ENCODE results near the gene SPATS2L. TPM values are rescaled to one million over a fixed set of nuclear protein-coding genes. Genes with fewer than 3 reads are reported as not detected.

Gene SPATS2L
- total RNA-seq, 1 experiment from 2014 or later, result 154 TPM

DNA sequence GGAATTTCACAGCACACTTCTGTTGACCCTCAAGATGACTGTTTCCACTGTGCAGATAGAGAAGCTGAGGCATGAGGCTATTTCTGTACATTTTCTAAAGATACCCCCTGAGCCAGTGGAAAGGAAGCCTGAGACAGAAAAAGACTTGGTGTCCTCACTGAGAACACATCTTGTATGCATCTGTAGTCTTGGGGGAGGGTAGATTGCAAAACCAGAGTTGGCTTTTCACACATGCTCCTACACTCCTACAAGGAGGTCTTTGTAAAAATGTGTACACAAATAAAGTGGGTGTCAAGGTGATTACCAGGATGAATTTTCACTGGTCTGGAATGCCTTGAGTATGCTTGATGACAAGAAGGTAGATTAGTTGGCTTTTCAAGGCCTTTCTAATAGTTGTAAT lies 105.3 kb downstream of the SPATS2L start:
- no peak for DNase-seq (ENCODE audit: low spot score)

DNA sequence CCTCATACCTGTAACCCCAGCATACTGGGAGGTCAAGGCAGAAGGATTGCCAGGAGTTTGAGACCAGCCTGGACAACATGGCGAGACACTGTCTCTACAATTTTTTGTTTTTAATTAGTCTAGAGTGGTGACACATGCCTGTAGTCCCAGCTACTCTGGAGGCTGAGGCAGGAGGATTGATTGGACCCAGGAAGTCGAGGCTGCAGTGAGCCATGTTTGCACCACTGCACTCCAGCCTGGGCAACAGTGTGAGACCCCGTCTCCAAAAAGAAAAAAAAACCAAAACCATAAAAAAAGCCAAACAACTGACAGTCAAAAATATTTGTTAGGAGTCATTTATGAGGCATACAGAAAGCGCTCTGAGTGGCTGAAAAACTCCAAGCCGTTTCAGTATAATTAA lies 107.9 kb downstream of the SPATS2L start:
- DNase-seq (ENCODE audit: low spot score), result no peak

DNA sequence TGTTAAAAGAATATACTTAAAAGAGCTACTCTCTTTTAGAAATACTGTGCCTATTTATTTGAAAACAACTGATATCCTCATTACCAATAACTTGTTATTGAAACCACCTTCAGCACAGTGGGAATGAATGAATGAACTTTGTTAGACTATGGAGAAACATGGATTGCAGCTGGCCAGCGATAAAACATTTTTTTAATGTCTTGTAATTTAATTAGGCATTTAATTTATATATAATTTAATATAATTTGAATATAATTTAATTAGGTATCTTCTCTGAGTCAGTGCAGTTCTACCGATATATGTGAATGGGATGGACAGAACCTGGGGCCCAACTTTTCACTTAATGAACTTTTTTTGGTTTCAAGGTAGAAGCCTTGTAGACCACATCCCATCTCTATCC lies 109.0 kb downstream of the SPATS2L start:
- DNase-seq (ENCODE audit: low spot score), result no peak

DNA sequence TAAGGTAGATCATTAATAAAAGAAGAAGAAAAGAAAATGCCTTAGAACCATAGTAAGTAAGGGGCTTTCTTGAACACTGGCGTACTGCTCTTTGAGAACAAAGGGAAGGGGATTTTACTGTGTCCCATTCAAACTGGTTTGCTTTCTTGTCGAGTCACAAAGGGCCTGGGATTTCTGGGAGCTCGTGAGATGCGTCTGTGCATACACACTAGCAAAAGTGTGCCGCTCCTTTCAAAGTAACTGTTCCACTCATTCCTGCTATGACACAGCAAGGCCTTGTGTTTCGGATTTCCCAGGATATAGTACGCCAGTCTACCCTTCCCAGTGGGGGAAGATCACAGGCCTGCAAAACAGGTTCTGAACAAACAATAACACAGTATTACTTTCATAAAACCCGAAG lies 110.4 kb downstream of the SPATS2L start:
- no peak for DNase-seq (ENCODE audit: low spot score)

DNA sequence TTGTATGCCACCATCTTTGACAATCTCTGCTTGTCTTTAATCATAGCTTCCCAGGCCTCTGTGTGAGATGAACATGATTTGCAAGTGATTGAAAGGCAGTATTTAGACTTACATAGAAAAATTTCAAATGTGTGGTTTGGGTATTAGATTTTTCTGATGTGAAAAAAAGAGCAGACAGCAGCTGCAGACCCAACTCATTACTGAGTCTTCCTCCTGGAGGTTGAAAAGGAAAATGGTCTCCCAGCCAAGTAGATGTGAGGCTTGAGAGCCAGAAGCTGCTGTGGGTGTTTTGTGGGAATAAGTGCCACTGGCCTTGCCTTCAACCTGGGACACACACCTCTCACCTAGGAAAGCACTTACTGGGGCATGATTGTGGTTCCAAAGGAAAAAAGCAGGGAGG lies 110.9 kb downstream of the SPATS2L start:
- no peak for DNase-seq (ENCODE audit: low spot score)

DNA sequence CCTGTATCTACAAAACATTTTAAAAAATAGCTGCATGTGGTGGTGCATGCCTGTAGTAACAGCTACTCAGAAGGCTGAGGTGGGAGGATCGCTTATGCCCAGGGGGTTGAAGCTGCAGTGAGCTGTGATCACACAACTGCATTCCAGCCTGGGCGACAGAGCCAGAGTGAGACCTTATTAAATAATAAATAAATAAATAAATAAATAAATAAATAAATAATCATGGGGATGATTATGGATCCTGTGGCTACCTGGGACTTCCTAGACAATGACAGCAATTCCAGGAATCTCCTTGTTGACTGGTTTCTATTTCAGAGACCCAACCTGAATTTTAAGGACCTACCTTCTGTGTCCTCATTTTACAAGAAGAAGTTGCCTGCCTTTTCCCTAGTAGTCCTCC lies 111.9 kb downstream of the SPATS2L start:
- no peak for DNase-seq (ENCODE audit: low spot score)

DNA sequence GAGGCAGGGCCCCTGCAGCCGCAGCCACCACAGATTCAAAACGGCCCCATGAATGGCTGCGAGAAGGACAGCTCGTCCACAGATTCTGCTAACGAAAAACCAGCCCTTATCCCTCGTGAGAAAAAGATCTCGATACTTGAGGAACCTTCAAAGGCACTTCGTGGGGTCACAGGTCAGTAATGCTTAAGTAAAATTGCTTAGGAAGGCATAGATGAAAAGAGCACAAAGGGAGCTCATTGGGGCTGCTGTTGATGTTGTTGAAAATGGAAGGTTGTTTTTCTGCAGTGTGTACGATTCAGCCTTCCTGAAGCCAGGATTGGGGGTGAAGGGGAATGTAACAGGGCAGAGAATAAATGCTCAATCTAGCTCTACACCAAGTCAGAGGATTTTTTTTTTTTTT lies 112.8 kb downstream of the SPATS2L start:
- DNase-seq (ENCODE audit: low spot score), result no peak

DNA sequence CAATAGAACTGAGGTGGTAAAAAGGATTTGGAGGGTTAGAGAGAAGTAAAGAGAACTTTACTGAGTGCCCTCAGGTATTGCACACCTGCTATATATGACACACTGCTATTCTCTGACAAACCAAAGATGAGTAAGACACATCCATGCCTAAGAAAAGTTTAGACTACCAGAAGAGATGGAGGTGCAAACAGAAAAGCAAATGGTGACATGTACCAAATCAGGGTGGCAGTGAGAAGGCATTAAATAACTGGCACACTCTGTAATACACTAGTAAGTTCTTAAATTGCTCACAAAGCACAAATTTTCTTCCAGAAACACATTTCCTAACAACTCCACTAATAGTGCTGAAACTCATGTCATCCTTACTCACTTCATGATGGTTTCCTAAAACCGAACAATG lies 114.8 kb downstream of the SPATS2L start:
- DNase-seq (ENCODE audit: low spot score), result no peak

DNA sequence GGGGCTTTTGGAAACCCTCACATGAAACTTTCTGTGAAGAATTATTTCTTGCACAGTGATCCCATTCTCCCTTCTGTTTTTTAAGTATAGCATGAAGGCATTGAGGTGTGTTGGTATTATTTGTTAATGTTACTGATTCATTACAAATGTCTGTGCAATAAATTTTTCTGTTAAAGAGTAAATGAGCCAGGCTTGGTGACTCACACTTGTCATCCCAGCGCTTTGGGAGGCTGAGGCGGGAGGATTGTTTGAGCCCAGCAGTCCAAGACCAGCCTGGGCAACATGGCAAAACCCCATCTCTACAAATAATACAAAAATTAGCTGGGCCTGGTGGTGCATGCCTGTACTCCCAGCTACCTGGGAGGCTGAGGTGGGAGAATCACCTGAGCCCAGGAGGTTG lies 115.6 kb downstream of the SPATS2L start:
- DNase-seq (ENCODE audit: low spot score), result no peak

DNA sequence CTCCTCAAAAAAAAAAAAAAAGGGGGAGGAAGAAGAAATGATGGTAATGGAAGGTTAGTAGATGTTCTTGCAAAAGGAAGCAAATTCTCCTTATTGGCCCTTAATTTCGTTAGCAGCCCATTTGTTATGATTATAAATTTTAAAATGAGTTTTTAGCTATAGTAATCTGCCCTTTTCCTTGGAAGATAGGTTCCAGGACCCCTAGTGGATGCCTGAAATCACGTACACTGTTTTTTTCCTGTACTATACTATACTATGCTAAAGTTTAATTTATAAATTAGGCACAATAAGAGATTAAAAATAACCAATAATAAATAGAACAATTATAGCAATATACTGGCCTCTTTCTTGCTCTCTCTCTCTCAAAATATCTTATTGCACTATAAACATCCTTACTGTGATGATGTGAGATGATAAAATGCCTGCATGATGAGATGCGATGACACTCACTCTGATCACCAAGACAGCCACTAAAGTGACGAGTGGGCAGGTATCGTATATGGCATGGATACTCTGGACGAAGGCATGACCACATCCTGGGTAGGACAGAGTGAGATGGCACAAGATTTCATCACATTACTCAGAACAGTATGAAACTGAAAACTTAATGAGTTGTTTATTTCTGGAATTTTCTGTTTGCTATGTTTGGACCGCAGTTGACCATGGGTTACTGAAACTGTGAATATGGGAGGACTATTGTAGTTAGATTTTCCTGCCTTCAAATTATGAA lies 116.2 kb downstream of the SPATS2L start:
- no peak for DNase-seq (ENCODE audit: low spot score)

DNA sequence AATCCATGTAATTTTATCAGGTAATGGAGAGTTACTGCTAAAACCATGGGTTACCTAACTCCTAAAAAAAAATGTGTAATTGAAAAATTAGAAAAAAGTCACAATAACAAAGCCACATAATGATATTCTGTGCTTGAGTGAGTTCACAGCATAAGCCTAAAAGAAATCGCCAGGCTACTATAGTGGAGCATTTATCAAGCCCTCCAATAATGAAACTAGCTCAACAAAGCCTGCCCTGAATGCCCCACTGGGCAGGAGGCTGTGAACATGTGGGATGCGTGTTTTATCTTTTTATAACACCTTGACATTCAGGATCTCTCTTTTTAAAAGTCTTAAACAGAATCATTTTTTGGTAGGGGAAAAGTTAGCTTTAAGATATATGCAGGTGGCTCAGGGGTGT lies 117.0 kb downstream of the SPATS2L start:
- no peak for DNase-seq (ENCODE audit: low spot score)

DNA sequence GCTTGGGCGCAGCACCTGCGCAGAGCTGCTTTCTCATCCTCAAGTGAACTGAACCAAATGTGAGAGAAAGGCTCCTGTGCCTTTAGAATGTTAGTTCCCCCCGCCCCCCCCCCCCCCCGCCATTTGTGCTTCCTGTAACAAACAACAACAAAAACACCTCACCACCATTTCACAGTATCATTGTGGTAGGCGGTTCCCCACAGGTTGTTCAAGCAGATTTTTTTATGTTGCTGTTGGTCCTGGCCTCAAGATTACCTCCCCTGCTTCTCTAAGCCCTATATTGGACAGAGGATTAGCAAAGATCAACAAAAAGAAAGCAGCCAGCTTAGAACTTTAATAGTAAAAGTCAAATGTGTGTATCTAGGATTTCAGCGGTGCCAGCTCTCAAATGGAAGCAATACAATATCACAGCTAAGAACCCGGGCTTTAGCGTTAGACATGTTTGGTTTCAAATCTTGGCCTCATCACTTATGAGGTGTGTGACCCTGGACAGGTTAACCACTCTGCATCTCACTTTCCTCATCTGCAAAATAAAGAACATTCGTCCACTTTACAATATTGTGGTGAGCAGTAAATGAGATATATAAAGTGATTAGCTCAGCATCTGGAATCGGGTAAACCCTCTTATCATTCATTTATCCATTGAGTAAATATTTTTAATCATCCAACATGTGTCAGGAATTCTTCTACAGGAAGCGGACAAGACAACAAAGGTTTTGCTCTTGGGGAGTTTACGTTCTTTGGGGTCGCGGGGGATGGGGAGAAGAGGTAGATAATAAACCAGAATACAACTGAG lies 118.7 kb downstream of the SPATS2L start:
- no peak for DNase-seq (ENCODE audit: low spot score)

DNA sequence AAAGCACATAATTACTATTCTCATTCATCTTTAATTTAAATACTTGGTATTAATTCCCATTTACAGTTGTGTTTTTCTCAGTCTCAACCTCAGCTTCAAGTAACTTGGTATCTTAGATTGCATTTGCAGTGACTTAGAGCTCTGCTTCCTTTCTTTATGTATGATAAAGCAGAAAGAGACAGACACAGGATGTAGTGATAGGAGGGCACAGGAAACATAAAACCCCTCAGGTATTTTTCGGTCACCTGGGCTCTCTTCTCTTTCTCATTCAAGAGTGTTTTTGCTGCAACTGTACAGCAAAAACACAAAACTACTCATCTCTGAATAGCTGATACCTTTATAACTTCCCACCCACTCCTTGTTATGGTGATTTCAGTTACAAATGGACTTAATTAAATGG lies 120.3 kb downstream of the SPATS2L start:
- DNase-seq (ENCODE audit: low spot score), result no peak

DNA sequence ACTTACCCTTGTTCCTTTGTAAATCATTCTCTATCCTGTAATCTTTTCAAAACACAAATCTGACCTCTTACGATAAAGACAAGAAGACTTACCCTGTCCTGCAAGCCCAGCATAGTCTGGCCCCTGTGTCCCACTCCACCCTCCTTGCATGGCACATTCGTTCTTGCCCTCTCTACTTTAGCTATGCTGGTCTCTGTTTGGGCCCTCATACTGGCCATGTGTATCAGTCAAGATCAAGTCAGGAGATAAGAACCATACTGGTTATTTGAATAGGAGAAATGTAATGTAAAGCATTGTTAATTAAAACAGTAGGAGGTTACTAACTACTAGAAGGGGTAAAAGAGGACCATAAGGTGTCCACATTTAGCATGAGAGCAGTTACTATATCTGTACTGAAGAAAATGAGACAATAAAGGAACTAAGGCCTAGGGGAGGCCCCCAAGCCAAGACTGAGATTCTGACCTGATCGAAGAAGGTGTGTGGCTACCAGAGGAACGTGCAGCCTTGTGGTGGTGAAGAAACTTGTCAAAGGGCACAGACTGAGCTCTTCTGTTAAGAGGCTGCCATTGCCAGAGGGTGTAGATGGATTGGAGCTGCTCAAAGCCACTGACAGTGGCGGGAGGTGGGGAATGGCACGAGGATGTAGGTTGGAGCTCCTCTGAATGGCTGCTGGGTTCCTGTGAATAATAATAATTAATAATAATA lies 122.6 kb downstream of the SPATS2L start:
- DNase-seq (ENCODE audit: low spot score), result no peak

DNA sequence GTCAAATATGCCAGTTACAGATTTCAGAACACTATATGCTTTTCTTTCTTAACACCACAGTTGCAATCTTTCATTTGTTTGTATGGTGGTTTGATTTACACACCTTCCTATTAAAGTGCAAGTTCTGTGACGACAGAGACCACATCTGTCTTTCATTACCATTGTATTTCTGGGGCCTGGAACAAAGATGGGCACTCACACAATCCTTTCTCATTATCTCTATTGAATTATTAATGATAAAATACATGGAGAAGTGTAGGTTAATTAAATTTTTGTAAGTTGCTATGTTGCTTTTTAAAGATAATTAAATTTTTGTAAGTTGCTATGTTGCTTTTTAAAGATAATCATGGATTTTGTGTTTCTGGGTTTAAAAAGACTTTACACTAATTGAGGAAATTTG lies 123.5 kb downstream of the SPATS2L start:
- DNase-seq (ENCODE audit: low spot score), result no peak

DNA sequence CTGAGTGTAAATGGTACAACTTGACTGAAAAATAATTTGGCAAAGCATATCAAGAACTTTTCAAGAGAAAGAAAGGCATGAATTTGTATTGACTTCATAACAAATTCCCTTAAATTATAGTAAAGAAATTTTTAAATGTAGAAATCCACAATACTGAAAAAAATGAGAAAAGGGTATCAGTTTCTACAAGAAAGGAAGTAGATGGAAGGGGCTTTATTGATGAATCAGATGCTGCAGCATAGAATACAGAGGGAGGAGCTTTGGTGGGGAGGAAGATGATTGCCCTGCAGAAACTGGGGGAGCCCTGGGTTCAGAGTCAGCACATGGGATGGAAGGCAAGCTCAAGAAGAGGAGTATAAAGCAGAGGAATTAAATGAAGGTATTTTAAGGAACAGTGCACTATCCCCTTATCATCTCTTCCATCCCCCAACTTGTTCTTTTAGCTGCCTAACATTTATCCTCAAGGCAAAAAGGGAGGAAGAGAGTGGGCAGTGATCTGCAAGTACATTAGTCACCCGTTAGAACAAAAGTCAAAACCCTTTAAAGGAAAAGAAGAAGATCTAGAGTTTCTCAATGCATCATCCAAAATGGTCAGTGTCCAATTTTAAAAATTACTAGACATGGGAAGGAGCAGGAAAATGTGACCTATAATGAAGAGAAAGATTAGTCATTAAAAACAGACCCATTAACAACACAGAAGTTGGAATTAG lies 125.7 kb downstream of the SPATS2L start:
- no peak for DNase-seq (ENCODE audit: low spot score)

DNA sequence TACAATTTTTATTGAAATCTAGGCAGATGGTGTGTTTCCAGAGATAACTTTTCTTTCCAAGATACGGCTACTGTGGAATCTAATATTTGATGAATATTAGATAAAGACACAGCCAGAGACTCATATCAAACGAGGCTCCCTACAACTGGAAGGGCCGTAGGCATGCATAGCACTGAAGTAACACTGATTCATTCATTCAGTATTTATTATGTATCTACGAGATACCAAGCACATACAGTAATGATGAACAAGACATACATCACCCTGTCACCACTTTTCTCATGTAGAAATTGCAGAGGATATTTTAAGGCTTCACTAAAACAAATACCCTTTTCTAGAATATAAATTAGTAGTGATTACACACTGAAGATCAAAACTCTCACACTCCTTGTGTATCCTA lies 128.9 kb downstream of the SPATS2L start:
- no peak for DNase-seq (ENCODE audit: low spot score)

DNA sequence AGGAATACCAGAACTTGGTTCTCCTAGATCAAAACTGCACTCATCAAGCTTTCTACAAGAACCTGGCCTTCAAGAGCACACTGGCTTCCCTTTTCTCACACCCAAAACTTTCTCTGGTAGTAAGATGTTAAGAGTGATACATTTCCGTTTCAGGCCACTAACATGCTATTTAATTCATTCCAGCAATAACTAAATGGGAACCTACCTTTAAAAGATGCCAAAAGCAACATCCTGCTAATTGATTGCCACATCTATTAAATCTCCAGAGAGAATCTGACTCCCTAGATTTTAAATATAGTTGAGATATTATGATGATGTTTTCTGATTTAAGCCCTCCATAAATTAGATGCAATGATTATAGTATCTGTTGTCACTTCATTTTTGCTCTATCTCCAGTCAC lies 131.8 kb downstream of the SPATS2L start:
- DNase-seq (ENCODE audit: low spot score), result no peak

DNA sequence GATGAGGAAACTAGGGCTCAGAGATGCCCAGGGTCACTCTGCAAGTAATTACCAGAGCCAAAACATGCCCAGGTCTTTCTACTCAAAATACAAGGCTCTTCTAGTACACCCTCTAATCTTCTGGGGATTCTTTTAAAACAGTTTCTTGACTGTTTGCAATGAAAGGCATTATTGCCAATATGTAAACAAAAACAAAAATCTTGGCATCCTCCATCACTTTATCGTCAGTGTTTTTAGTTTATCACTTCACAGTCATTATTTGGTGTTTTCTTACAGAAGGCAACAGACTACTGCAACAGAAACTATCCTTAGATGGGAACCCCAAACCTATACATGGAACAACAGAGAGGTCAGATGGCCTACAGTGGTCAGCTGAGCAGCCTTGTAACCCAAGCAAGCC lies 132.4 kb downstream of the SPATS2L start:
- no peak for DNase-seq (ENCODE audit: low spot score)

DNA sequence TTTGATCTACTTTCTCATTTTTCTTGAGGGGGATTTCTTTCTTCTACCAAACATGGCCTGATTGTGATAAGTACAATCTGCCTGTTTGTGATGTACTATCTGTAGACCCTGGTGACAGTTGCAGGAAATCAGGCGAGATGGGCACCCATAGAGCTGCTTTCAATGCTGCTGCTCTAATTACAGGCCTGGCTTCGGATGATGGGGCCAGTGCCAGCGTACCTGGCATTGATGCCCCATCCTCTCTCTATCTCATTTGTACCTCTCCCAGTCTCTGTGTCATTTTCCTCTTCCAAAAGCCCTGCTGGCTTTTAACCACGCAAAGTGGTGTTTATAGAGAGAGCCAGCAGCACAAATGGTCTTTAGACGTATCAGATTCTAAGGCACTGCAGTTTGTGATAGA lies 133.5 kb downstream of the SPATS2L start:
- no peak for DNase-seq (ENCODE audit: low spot score)

DNA sequence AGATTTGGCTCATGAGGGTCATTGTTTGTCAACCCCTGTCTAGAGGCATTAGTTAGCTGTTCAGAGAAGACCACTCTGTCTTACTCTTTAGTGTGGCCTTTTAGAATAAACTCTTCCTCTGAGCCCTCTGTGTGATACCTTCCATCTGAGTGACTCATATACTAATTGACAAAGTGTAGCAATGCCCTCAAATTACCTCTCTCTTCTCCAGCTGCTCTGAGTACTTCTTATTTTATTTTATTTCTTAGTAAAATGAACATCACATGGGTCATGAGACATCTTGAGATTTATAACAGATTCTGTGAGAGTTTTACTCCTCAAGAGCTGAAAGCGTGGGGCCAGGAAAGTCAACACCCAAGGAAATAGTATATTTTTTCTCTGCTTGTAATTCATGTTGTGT lies 136.0 kb downstream of the SPATS2L start:
- DNase-seq (ENCODE audit: low spot score), result peak; percentile 23

DNA sequence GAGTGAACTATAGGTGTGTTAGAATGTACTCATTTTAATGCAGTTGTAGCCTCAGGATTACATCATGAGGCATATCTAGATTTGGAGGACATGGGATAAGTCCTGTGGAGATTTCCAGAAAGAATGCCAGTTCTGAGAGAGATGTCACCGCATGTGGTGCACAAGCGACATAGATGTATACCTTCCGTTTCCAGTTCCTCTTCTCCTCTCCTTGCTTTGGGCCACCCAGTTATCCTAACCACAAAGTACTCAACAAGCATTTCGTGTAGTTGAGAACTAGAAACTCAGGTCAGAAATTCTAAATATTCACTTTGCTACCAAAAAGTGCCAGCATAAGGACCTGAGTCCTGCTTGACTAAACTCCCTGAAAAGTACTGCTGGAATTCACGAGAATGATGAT lies 136.9 kb downstream of the SPATS2L start:
- DNase-seq (ENCODE audit: low spot score), result no peak

All from A172 (cell line).